Measurements from ENCODE around the gene OR13C2. TPM values are rescaled to one million over a fixed set of nuclear protein-coding genes. Genes with fewer than 3 reads are reported as not detected.
"Not testable (repeated sequence)": the region's sequence is repeated elsewhere in the genome, so short reads cannot be mapped to it uniquely, and the experiment has no call there.

Gene OR13C2
- total RNA-seq: not detected

DNA sequence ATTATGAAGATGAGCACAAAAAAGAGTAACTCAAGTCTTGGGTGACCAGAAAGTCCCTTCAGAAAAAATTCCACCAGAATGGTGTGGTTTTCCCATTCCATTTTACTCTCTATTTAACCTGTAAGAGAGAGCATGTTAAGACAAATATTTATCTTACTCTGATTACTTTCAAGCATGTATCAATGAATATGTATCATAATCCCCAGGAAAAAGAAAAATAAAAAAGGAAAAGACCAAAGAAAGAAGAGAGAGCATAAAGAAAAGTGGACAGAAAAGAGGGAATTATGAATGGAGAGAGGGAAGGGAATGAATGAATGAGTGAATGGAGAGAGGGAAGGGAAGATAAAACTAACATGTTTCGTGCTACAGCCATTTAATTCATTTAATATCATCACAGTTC lies at the start of gene OR13C2:
OR13C2 (minus strand) TSS at position 101 of the 400 bp plus-strand sequence; CDS start at position 101, 0 bp downstream.
- ATAC-seq: not testable (repeated sequence)

- no peak for ATAC-seq
Observed at GRCh38 chr9:104635456-104635855, 30.0 kb upstream of the OR13C2 start.

DNA sequence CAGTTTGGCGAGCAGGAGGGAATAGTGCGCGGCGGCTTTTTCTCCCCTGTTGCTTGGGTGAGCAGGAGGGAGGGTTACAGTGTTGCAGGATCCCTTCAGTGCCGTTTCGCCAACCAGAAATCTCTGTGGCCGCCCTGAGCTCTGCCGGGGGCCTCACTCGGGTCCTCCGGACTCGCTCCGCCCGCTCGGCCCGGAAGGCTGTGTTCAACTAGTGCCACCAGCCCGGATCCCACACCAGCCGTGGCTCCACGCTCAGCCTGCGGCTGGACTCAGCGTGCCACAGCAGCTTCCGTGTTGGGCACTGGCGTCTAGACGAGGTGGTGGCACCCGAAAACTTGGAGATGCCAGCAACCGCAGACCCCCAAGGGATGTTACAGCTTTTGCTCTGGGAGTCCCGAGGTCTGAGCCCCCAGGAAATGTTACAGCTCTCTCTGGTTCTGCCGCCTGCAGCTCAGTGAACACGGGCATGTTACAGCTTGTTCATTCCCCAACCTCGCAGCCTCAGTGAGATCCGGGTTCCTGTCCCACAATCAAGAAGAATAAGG lies 28.6 kb upstream of the OR13C2 start:
- ATAC-seq: no peak

DNA sequence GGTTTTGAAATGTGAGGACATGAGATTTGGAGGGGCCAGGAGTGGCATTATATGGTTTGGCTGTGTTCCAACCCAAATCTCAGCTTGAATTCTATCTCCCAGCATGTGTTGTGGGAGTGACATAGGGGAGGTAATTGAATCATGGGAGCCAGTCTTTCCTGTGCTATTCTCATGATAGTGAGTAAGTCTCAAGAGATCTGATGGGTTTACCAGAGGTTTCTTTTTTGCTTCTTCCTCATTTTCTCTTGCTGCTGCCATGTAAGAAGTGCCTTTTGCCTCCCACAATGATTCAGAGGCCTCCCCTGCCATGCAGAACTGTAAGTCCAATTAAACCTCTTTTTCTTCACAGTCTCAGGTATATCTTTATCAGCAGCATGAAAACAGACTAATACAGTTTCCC lies 20.5 kb upstream of the OR13C2 start:
- not testable (repeated sequence) for ATAC-seq

DNA sequence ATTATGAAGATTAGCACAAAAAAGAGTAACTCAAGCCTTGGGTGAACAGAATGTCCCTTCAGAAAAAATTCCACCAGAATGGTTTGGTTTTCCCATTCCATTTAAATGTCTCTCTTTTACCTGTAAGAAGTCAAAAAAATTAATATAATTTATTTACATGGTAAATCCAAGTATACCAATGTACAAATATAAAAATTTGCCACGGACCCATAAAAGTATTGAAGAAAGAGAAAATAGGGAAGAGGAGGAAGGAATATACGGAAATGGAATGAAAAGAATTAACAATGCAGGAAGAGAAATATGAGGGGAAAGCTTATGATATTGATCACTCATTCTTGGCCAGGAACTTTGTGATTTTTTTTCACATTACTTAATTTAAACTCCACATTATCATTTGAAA lies 12.7 kb upstream of the OR13C2 start, which contains the start of gene OR13C9:
OR13C9 (minus strand) TSS at position 101 of the 400 bp plus-strand sequence; CDS start at position 101, 0 bp downstream.
- no peak for ATAC-seq

DNA sequence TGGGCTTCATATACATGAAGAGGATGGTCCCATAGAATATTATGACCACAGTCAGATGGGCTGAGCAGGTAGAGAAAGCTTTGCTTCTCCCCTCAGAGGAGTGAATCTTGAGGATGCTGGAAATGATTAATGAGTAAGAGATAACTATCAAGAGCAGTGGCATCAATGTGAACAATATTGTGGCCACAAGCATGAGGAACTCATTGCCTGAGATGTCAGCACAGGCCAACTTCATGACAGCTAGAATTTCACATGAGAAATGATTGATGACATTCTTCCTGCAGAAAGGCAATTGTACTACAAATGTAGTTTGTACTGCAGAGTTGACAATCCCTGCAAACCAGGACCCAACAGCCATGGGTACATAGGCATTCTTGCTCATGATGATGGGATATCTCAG lies 12.0 kb upstream of the OR13C2 start:
- ATAC-seq: no peak

- ATAC-seq: no peak
Observed at GRCh38 chr9:104611213-104611612, 5.8 kb upstream of the OR13C2 start.

- ATAC-seq: no peak
Observed at GRCh38 chr9:104608336-104608735, 2.9 kb upstream of the OR13C2 start.

DNA sequence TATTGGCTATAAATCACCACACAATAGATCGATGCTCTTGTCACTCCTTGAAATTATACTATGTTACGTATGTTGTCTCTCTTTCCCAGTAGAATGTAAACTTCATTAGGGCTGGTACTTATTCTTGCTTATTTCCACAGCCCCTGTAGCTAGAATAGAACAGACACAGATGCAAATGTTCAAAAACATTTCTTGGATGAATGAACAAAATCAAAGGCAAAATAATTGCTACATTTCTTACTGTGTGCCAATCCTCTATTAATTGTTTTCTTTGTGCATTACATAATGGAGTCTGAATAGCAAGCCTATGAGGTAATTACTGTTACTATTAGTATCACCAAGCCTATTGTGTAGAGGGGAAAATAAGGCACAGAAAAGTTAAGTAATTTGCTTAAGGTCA lies 725 bp upstream of the OR13C2 start:
- no peak for ATAC-seq

DNA sequence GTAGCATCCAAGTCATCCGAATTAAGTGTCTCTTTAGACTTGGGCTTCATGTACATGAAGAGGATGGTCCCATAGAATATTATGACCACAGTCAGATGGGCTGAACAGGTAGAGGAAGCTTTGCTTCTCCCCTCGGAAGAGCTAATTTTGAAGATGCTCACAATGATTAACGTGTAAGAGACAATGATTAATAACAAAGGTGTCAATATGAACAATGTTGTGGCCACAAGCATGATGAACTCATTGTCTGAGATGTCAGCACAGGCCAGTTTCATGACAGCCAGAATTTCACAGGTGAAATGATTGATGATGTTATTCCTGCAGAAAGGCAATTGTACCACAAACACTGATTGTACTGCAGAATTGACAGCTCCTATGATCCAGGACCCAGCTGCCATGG lies 626 bp downstream of the OR13C2 start:
- ATAC-seq: no peak

DNA sequence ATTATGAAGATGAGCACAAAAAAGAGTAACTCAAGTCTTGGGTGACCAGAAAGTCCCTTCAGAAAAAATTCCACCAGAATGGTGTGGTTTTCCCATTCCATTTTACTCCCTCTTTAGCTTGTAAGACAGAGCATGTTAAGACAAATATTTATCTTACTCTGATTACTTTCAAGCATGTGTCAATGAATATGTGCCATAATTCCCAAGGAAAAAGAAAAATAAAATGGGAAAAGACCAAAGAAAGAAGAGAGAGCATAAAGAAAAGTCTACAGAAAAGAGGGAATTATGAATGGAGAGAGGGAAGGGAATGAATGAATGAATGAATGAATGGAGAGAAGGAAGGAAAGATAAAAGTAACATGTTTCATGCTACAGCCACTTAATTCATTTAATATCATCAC lies 6.1 kb downstream of the OR13C2 start, which contains the start of gene OR13C5:
OR13C5 (minus strand) TSS at position 101 of the 400 bp plus-strand sequence; CDS start at position 101, 0 bp downstream.
- ATAC-seq: not testable (repeated sequence)

DNA sequence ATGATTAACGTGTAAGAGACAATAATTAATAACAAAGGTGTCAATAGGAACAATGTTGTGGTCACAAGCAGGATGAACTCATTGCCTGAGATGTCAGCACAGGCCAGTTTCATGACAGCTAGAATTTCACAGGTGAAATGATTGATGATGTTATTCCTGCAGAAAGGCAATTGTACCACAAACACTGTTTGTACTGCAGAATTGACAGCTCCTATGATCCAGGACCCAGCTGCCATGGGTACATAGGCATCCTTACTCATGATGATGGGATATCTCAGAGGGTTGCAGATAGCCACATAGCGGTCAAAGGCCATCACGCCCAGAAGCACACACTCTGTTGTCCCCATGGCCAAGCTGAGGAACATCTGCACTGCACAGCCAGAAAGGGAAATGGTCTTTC lies 6.7 kb downstream of the OR13C2 start:
- not testable (repeated sequence) for ATAC-seq

- ATAC-seq: no peak
Observed at GRCh38 chr9:104589626-104590025, 15.8 kb downstream of the OR13C2 start.

DNA sequence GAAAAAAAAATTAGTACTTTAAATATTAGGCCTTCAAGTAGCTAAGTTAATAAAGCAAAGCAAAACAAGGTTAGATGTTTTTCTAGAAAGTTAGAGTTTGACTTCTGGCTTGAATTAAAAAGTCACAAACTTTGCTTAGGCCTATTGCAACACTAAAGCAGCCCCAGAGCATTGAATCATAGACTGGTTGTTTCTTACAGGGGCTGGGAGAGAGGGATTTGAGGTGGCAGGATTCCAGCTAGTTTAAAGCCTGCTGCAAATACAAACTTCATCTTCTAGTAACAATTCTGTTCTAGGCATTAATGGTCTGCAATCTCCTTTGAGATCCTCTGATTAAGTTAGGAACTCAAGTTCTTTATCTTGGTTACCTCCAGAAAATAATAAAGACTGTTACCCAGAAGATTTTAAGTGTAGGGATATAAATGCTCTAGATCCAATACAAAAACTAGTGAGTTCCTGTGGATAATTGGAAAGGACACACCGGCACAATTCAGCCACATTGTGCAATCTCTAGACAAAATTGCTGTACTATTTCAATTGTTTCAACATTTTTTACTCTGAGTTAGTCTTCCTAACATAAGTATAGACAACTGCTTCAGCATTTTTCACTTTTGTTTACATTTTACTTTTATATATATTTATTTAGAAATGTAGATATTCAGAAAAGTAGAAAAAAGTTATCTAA lies 18.8 kb downstream of the OR13C2 start:
- no peak for ATAC-seq

- ATAC-seq: no peak
Observed at GRCh38 chr9:104580562-104580961, 24.9 kb downstream of the OR13C2 start.

DNA sequence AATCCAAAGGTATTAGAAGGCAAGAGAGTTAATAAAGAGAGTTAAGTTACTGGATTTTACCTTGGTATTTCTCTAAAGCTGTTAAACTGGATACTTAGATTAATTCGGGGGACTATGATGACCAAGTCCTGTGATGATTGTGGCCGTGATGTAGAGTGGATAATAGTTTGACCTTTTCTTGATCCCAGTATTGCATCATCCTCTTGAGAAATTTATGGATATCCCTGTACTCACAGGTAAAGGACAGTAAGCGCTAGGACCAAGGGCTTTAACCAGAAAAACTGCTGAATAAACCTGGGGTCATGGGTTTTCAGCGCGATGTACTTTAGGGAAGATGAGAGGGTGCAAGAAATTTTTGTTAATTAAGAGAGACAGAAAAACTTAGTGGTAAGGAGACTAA lies 28.2 kb downstream of the OR13C2 start:
- no peak for ATAC-seq

DNA sequence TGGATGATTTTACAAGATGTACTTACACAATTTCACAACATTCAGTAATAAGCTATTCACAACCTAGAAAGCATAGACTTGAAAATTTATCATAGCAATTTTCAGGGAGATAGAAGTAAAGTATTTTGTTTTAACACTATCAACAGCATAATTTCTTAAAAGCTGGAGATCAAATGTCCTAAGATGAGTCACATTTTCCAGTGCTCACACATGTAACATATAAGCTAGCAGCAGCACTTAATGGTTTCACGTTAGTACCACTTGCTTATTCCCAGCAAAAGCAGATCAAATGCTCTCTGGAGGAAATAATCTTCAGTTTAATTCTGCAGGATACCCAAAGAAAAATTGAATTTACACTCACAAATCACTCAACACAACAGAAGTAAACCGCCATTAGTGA lies 30.0 kb downstream of the OR13C2 start:
- ATAC-seq: no peak

- ATAC-seq: no peak
Observed at GRCh38 chr9:104572612-104573011, 32.8 kb downstream of the OR13C2 start.

DNA sequence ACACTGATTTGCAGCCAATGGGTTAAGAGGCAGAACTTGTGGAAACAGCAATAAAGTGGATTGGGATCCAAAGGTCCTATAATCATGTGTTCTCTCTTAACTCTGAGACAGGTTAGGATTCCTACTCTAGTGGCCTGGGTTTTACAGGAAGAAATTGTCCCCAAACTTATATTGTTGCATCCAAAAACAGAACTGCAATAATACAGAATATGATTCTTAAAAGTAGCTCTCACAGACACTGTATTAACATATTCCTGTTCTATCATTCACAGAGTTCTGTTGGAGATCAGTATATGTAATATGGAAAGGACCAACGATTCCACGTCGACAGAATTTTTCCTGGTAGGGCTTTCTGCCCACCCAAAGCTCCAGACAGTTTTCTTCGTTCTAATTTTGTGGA lies 36.6 kb downstream of the OR13C2 start, which contains the start of gene OR13C8:
OR13C8 (plus strand) TSS at position 301 of the 400 bp plus-strand sequence; CDS start at position 301, 0 bp downstream.
- ATAC-seq: no peak

- no peak for ATAC-seq
Observed at GRCh38 chr9:104564358-104564757, 41.1 kb downstream of the OR13C2 start.

DNA sequence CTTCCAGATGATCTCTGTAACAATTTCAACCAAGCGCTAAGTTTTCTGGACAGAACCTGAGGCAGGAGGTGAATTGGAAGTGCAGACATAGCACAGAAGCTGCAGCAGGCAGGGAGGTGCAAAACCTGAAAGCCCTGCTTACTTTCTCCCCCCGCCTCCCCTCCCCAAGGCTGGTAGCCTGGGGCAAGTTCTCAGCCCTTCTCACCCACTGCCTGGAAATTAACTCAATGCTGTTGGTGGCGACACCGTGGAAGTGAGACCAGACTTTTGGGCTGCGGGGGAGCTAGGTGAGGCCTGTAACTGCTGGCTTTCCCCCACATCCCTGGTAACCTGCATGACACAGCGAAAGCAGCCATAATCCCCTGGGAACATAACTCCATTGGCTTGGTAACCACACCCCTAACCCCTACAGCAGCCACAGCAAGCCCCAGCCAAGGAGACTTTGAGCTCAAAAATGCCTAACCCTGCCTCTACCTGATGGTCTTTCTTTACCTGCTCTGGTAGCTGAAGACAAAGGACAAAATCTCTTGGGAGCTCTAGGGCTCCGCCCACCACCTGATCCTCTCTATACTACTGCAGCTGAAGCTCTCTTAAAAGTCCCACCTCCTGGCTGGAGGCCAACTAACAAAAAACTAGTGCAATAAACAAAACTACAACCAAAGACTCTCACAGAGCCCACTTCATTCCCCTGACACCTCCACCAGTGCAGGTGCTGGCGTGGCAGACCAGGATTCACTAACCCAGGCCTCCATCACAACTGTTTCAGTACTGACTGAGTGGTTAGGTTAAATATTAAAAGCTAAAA lies 48.4 kb downstream of the OR13C2 start:
- no peak for ATAC-seq

- no peak for ATAC-seq
Observed at GRCh38 chr9:104555521-104555920, 49.9 kb downstream of the OR13C2 start.

All from esophagus mucosa (tissue), 1 donor.